ENCODE measurements around the gene MAP7.

- TF ChIP-seq POLR2A (IDR thresholded peaks at IDR 0.05) (no peak), CTCF (IDR thresholded peaks at IDR 0.05) (no peak)
These were observed 137.8 kb downstream of the MAP7 start for GRCh38 chr6:136412410-136412809.

All from heart left ventricle (tissue), 13 donors.